Measurements from ENCODE around the gene SERINC5.
"Not testable (repeated sequence)": the region's sequence is repeated elsewhere in the genome, so short reads cannot be mapped to it uniquely, and the experiment has no call there.

Gene SERINC5

DNA sequence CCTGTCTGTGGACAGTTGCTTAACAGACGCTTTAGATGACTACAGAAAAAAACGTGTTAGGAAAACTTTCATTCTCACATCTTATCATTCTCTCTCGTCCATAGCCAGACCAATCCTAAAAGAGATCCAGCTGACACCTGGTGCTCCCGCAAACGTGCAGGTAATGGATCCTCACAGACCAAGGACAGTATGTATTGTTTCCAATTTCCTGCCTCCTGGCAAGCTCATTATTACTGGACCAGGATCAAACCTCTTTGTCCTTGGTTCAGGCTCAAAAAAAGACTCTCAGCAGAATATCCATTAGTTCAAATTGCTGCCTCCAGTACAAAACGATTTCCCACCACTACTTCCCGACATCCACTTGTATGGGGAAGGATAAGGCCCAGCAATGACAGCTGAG lies 62.4 kb downstream of the SERINC5 start:
- no peak for DNase-seq

DNA sequence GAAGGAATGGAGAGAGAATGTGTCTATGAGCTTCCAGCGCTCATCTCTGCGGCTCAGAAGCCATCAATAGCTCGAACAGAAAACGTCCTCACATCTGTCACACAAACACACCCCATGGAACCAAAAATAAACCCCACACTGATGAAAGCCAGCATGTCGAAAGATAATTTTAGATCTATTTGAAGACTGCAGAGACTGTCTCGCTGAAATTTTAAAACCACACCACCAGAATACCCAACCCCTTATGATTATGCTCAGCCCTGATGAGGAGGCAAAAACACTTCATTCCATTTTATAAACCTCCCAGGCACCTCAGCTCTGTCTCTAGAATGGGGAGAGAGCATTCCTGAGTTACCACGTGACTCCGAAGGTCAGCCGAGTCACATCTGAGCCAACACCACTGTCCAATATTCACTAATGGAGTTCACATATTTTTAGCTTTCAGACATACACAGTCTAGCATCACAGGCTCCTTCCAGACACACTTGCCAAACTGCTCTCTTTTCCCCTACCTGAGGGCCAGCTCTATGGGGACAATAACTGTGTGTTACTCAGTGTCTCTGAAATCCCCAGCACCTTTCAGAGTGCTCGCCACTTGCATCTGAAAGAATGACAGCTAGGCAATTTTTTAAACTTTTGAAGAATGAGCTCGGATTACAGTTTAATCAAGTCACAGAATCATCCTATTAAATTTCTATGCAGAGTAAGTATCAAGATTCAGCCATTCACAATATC lies 63.2 kb downstream of the SERINC5 start:
- no peak for DNase-seq

DNA sequence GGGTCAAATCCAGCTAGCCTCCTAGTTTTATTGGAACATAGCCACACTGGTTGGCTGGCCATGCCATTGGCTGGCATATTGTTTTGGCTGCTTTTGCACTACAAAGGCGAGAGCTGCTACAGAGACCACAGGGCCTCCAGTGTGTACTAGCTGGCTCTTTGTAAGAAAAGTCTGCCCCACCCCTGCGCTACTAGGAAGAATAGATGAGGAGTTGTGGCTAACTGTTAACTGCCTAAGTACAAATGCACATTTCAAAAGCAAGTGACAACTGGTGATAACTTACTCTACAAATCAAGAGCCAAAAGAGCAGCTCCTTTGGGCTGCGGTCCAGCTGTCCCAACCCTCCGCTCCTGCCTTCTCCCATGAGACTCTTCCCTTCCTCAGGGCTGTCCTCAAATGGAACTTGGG lies 63.9 kb downstream of the SERINC5 start:
- DNase-seq: no peak

DNA sequence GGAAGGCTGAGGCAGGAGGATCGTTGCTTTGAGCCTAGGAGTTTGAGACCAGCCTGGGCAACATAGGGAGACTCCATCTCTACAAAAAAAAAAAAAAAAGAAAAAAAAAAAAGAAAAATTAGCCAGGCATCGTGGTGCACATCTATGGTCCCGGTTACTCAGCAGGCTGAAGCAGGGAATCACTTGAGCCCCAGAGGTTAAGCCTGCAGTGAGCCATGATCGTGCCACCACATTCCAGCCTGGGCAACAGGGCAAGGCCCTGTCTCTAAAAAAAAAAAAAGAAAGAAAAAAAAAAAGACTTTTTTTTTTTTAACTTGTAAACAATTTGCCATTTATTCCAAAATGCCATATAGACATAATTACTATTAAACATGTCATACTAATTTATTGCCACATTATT lies 64.5 kb downstream of the SERINC5 start:
- DNase-seq: no peak

DNA sequence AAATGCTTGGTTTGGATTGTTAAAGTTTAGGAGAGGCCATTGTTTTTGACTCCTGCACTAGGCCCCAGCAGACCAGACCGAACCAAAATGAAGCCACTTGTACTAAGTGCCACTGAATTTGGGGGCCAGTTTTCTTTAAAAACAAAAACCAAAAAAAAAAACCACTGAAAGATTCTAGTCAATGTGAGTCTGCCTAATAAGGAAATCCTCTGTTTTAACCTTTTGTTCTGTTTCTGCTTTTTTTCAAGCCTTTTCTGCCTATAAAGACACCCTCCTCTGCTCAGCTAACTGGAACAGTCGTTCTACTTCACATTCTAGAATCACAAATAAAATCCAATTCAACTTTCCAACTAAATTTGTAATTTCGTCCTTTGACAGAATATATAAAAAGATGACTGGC lies 64.9 kb downstream of the SERINC5 start:
- no peak for DNase-seq

DNA sequence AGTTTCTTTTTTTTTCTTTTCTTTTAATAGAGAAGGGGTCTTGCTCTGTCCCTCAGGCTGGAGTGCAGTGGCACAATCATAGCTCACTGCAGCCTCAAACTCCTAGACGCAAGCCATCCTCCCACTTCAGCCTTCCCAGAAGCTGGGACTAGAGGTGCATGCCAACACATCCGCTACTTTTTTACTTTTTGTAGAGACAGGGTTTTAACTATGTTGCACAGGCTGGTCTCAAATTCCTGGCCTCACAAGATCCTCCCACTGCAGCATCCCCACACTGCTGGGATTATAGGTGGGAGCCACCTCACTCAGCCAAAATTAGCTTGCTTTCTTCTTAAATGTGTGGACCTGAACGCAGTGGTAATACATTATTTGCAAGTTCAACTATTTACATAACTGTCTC lies 66.1 kb downstream of the SERINC5 start:
- no peak for DNase-seq

DNA sequence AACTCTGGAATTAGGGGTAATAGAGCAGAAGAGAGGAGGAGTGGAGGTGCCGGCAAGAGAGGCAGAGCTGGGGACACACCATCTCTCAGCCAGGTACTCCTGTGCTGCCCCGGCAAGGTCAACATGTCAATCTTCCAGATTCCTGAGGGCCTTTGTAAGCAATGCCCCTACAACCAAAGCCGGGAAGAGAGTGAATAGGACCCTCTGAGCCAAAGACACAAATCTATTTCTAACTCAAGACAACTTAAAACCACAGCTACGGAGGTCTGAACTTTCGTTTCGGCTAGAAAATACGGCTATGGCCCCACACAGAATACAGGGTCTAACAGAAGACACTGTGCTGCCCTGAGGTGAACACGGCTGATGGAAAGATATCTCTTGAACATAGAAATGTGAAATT lies 66.6 kb downstream of the SERINC5 start:
- DNase-seq: no peak

DNA sequence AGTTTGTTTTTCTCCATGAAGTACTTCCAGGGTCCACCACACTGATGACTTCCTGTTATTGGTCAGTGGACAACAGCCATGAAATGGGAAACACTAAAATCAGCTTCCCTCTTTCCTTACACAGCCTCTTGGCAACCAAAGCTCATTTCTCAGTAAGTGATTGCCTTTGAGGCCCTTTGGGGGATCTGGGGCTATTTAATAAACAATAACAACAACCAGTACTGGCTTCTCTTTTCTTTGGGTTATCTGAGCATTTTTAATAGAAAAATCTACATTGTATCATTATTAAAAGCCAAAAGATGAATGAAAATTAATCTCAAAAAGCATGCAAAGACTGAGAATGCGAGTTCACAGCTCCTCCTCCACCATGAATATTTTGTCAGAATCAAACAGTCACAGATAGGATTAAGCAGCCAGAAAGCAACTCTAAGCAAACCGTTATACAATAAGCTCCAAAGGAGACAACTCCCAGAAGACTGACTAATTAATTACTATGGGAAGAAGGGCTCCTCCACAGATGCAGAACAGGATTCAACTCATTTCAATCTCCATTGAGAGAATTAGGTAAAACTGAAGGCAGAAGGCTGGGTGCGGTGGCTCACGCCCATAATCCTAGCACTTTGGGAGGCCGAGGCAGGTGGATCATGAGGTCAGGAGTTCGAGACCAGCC lies 68.3 kb downstream of the SERINC5 start:
- no peak for DNase-seq

DNA sequence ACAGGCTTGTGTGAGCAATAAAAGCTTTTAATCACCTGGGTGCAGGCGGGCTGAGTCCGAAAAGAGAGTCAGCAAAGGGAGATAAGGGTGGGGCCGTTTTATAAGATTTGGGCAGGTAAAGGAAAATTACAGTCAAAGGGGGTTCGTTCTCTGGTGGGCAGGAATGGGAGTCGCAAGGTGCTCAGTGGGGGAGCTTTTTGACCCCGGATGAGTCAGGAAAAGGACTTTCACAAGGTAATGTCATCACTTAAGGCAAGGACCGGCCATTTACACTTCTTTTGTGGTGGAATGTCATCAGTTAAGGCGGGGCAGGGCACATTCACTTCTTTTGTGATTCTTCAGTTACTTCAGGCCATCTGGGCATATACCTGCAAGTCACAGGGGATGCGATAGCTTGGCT lies 70.3 kb downstream of the SERINC5 start:
- DNase-seq: not testable (repeated sequence)

DNA sequence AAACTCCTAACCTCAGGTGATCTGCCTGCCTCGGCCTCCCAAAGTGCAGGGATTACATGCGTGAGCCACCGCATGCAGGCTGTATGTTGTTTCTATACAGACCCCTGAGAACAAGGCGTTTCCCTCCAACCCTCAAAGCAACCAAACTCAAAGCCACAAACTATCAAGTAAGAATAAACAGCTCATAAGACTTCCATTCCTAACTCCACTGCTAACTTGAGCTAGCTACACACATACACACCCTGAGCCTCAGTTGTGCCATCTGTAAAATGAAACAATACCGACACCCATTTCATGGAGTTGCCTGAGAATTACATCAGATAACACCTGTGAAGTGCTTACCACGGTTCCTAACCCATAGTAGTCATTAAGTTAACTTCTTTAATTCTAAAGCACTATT lies 70.8 kb downstream of the SERINC5 start:
- DNase-seq: no peak

DNA sequence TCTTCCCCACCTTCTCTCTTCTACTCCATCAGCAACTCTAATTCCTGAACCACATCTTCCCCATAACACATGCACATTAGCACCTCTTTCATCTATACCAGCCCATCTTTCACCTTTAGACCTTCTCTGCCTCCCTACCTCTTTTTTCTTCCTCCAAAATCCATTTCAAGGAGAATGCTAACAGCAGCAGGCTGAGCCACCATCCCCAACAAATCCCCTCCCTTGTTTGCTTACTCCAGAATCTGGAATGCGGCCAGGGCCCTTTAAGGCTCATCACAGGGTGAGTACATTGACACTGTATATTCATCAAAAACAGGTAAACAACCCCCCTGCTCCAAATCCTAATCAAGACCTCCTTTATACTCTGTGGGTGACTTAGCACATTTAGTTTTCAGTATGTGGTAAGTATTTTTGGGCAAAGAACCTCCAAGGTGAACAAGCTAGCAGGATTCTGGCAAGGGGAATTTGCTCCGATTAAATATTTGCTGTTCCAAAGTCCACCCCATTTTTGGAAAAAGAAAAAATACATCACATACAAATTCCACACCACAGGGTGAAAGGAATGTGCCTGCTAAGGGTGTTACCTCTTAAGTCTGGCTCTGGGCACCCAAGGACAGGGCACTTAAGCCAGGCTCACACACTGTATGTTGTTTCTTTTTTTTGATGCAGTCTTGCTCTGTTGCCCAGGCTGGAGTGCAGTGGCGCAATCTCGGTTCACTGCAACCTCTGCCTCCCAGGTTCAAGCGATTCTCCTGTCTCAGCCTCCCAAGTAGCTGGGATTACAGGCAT lies 71.4 kb downstream of the SERINC5 start:
- DNase-seq: peak; percentile 11

DNA sequence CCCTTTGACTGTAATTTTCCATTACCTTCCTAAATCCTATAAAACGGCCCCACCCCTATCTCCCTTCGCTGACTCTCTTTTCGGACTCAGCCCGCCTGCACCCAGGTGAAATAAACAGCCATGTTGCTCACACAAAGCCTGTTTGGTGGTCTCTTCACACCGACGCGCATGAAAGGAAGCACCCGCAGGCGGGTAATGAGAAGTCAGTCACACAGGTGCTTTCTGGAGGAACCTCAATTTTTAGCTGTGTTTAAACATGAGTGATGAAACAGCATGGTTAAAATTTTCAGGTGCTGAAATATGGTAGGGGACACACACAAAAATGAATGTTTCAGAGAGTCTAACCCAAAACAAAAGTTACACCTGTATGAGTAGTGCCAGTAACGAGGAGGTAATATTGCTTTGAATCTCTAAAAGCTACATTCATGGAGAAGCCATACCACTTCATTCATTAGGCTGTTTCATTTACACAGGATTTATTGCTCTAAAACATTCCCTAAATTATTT lies 72.1 kb downstream of the SERINC5 start:
- not testable (repeated sequence) for DNase-seq

DNA sequence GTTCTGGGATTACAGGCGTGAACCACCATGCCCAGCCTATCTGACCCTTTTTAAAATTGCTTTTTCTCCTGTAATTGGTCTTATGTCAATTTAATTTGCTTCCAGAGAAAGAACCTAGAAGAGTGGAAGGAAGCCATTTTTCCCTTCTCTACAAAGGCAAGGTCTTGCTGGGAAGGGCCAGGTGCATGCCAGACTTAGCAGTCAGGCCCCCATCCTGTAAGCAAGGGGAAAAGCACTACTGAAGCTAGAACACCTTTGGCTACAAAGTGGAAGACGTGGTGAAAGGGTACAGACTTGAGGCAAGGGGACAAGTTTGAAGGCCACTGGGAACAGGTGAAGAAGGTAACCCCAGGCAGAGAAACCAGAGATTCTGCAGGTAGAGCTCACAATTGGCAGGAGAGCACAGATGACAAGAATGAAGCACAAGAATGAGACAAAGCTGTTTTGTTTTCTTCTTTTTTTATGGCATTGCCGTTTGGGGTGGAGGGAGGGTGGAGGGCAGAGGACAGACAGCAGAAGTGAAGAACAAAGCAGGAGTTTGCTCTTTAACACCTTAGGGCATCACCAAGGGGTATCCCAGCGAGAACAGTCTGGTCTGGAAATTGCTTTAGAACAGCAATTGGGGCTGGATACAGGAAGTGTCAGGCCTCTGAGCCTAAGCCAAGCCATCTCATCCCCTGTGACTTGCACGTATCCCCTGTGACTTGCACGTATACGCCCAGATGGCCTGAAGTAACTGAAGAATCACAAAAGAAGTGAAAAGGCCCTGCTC lies 72.9 kb downstream of the SERINC5 start:
- no peak for DNase-seq

DNA sequence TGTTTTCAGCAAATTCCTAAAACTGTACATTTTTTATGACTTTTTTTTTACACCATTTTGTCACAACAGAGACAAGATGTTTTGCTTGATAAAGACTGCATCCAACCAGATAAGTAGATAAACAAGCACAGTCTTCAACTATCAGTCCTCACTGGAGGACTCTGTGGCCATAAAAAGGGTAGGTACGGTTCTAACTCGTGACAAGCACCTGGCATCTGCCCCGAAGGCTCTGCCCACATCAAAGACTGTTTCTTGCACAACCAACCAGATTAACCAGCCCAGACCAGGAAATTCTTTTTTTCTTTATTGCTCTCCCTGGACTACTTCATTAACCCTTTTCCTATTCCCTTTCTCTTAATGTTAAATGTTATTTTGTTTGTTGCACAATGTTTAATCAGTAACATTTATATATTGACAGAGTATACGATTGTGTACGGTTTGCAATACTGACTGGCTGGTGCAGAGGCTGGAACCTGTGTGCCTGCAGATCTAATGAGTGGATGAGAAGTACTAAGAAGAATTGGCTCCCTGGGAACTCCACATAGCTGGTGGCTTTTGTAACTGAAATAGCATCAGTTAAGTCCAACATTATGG lies 74.1 kb downstream of the SERINC5 start:
- DNase-seq: peak; percentile 68

DNA sequence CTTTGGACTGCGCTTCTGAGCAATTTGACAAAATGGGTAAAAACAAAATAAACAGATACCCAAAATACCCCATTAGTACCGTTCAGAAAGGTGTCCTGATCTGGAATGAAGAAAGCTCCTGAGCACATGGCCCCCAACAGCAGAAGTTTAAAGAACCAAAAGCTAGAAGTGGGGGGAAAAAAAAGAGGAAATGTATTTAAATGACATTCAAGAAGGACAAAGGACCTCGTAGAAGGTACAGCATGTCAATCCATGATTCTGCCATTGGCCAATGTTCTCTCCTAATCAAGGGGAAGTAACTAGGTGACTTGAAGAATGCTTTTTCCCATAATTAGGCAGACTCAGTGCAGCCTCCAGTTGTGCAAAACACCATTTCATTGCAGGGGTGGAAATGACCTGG lies 78.6 kb downstream of the SERINC5 start:
- DNase-seq: no peak

DNA sequence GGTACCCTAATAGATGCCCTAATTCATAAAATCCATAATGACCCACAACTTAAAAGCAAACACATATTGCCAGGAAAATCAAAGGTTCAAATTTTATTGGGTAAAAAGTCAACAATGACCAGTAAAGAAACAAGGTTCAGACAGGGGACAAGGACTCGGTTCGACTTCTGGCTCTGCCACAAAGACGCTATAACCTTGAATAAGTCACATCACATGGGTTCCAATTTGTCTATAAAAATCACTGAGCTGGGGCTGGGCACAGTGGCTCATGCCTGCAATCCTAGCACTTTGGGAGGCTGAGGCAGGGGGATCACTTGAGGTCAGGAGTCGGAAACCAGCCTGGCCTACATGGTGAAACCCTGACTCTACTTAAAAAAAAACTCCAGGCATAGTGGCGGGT lies 80.5 kb downstream of the SERINC5 start:
- DNase-seq: no peak

DNA sequence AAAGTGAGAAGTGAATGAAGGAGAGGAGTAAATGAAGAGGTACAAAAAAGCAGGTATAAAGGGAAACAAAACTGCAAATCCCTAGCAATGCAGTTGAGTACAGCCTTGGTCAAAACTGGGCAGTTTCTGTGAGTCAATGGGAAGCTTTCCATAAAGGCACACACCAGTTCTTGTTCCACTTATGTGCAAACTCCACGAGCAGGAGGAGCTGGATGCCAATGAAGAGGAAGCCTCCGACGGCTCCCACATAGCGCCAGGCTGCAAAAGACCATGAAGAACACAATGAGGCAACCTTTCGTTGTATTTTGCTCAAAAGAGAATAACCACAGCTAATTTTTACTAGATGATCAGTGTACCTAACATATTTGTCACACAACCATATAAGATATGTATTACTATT lies 81.1 kb downstream of the SERINC5 start:
- DNase-seq: no peak

DNA sequence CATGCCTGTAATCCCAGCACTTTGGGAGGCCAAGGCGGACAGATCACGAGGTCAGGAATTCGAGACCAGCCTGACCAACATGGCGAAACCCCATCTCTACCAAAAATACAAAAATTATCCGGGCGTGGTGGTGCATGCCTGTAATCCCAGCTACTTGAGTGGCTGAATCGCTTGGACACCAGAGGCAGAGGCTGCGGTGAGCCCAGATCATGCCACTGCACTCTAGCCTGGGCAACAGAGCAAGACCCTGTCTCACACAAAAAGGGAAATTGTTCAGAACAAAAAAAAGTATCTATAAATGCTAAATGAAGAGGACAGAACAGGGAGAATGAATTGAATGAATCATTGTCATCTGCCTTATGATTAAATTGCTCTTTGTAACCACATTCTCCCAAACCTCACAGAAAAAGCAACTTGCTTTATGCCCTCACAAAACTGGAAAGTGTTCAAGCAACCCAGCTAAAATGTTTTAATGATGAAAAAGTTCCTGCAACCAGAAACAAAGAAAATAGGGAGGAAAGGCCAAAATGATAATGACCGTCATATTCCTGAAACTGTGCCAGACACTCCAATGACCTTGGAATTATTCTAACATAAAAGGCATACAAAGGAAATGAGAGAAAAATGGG lies 83.7 kb downstream of the SERINC5 start:
- no peak for DNase-seq

DNA sequence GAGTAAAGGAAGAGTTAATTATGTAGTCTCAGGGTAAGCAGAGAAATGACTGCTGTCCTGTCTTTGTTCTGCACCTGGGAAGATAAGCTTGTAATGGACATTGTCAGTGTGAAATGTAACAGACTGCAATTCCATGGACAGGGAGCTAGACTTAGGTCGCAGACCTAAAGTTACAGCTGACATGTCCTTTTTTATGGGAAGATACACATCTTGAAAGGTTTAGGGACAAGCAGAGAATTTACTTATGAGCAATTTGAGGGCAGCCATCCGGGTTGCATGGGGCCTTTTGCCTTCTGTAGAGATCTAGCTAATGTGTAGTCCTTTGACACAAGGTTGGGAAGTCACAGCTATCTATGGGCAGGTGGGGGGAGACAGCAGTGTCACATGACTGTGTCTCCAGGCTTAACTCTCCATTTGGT lies 85.7 kb downstream of the SERINC5 start:
- DNase-seq: no peak

DNA sequence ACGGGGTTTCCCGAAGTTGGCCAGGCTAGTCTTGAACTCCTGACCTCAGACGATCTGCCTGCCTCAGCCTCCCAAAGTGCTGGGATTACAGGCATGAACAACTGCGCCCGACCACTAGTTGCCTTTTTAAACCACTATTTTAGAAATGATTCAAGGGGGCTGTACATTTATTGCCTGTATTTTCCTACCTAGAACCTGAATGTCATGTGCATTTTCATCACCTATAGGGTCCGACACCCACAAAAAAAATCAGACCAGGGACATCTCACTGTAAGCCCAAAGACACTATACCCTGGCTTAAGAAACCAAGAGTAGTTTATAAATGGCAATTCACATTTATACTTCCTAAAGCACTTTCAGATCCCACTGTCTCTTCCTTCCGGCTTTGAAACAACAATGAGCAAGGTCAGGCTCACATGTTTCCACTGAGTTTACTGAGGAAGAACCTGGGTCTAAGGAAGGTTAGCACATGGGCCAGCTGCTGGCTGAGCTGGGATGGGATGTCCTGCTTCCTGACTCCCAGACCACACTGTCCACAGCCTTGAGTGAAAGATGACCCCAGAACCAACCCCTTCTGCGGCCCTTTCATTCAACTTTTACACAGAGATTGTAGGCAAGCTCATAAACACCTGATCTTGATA lies 87.3 kb downstream of the SERINC5 start:
- DNase-seq: no peak

DNA sequence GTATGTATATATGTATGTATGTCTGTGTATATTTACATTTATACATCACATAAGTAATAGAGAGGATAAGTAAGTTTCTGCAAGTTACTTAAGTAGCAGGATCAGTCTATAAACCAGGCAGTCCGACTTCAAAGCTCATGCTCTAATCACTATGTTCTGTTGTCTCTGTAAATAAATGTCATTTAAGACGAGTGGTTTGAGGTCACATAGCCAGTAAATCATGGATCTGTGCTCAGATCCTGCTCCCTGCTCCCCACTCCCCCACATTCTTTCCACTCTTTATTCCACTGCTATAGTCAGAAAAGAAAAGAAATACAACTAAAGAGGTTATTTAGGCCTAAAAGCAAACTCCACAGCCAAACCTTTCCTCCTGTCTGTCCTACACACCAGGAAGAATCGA lies 90.4 kb downstream of the SERINC5 start:
- DNase-seq: no peak

DNA sequence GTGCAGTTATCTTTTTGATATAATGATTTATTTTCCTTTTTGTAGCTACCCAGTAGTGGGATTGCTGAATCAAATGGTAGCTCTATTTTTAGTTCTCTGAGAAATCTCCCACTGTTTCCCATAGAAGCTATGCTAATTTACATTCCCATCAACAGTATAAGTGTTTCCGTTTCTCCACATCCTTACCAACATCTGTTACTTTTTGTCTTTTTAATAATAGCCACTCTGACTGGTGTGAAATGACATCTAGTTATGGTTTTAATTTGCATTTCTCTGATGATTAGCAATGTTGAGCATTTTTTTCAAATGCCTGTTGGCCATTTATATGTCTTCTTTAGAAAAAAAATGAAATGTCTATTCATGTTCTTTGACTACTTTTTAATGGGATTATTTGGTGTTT lies 94.7 kb downstream of the SERINC5 start:
- DNase-seq: no peak

All from NCI-H510A (cell line).